Ovary (tissue), 3 donors: Measurements from ENCODE around the gene TRIOBP.

Source experiments
- POLR2A ChIP-seq: fragments of 450-650 bp; IDR thresholded peaks from one replicate; pipeline ENCODE4 v1.6.1; 2017; ENCODE audit warnings: antibody characterized with exemption, mild to moderate bottlenecking, moderate library complexity
- TF ChIP-seq, protein P1 (sequence below), 3 donors: fragments of 450-650 bp in 2 of 3; fragments of 200-600 bp in 1 of 3; IDR thresholded peaks; one replicate each; pipeline versions ENCODE4 v1.5.1 to v1.8.0; 2016 to 2022; ENCODE audit warnings: antibody characterized with exemption in 3 of 3, mild to moderate bottlenecking in 1 of 3
- donor health status: DM: no; HTN: no; CAD: no.

DNA sequence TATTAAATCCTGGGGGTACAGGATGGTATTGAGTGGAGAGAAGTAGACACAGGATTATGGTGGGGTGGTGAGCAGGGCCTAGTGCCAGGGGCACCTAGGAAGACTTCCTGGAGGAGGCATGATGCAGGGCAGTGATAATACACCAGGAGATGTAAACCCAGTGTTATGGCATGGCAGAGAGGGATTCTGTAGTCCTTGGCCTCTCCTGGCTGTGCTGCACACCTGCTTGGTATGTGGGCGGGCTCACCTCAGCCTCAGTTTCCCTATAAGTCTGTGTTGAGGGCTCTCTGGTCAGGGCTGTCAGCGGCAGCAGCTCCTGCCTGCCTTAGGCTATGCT, 36.2 kb upstream of the TRIOBP start:
- TF ChIP-seq POLR2A = no peak
- TF ChIP-seq, protein P1, sequence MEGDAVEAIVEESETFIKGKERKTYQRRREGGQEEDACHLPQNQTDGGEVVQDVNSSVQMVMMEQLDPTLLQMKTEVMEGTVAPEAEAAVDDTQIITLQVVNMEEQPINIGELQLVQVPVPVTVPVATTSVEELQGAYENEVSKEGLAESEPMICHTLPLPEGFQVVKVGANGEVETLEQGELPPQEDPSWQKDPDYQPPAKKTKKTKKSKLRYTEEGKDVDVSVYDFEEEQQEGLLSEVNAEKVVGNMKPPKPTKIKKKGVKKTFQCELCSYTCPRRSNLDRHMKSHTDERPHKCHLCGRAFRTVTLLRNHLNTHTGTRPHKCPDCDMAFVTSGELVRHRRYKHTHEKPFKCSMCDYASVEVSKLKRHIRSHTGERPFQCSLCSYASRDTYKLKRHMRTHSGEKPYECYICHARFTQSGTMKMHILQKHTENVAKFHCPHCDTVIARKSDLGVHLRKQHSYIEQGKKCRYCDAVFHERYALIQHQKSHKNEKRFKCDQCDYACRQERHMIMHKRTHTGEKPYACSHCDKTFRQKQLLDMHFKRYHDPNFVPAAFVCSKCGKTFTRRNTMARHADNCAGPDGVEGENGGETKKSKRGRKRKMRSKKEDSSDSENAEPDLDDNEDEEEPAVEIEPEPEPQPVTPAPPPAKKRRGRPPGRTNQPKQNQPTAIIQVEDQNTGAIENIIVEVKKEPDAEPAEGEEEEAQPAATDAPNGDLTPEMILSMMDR (IDR thresholded peaks at IDR 0.05) = no peak
